ENCODE data around the gene RNF31.

RNF31 gene

DNA sequence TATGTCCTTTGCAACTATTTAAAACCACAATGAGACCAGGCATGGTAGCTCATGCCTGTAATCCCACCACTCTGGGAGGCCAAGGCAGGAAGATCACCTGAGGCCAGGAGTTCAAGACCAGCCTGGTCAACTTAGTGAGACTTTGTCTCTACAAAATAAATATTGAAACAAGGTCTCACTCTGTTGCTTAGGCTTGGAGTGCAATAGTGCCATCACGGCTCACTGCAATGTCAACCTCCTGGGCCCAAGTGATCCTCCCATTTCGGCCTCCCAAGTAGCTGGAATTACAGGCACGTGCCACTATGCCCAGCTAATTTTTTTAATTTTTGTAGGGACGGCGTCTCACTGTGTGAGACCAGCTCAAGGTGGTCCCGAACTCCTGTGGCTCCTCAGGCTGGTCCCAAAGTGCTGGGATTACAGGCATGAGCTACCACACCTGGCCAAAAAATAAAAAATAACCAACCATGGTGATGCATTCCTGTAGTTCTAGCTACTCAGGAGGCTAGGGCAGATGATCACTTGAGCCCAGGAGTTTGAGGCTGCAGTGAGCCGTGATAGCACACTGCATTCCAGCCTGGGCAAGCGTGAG lies 17.8 kb upstream of the RNF31 start:
- Histone ChIP-seq H3K79me2 (ENCODE audit: control insufficient read depth, low read length) (no peaks in the 10 kb centered on the region), H3K27me3 (ENCODE audit: control insufficient read depth, low read length) (no peaks in the 10 kb centered on the region), H3K4me1 (ENCODE audit: control insufficient read depth, low read length) (peaks cover 15% of the 10 kb centered on the region), H3K9me3 (ENCODE audit: control insufficient read depth, insufficient read depth, low read length) (no peaks in the 10 kb centered on the region), H4K20me1 (ENCODE audit: control insufficient read depth, insufficient read depth, low read depth, low read length) (no peaks in the 10 kb centered on the region), H3K4me3 (ENCODE audit: low read length) (no peak overlapping the region), H3K9me2 (replicated peaks; ENCODE audit: control insufficient read depth, low read length) (no peaks in the 10 kb centered on the region), H3F3A (ENCODE audit: control insufficient read depth, insufficient read depth) (peaks cover 11% of the 10 kb centered on the region), H3K36me3 (ENCODE audit: control insufficient read depth, low read length) (no peaks in the 10 kb centered on the region), H3K4me2 (ENCODE audit: low read length) (no peak overlapping the region), H3K27ac (ENCODE audit: low read depth, low read length) (no peak overlapping the region)
- TF ChIP-seq, protein P1, sequence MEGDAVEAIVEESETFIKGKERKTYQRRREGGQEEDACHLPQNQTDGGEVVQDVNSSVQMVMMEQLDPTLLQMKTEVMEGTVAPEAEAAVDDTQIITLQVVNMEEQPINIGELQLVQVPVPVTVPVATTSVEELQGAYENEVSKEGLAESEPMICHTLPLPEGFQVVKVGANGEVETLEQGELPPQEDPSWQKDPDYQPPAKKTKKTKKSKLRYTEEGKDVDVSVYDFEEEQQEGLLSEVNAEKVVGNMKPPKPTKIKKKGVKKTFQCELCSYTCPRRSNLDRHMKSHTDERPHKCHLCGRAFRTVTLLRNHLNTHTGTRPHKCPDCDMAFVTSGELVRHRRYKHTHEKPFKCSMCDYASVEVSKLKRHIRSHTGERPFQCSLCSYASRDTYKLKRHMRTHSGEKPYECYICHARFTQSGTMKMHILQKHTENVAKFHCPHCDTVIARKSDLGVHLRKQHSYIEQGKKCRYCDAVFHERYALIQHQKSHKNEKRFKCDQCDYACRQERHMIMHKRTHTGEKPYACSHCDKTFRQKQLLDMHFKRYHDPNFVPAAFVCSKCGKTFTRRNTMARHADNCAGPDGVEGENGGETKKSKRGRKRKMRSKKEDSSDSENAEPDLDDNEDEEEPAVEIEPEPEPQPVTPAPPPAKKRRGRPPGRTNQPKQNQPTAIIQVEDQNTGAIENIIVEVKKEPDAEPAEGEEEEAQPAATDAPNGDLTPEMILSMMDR (IDR thresholded peaks at IDR 0.05; ENCODE audit: low read depth, low read length, poor library complexity, severe bottlenecking): no peak
- TF ChIP-seq EZH2phosphoT487 (IDR thresholded peaks at IDR 0.05; ENCODE audit: borderline replicate concordance, low read length): no peak

DNA sequence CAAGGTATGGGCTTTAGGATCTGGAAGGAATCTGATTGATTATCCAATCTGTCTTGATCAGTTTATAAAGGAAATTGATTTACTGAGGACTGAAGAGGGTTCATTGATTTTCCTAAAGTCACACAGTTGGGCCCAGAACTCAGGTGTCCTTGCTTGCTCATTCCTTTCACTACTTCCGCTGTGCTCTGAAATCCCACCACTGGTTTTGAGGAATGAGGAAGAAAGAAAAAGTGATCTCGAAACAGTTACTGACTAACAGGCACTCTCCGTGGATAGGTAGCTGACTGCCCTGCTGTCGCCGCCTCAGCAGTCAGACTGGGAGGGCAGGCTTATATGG lies 16.9 kb upstream of the RNF31 start, which contains the start of gene FITM1:
TSS of gene FITM1 (plus strand) at position 280 of the 337 bp plus-strand sequence. CDS start 905 bp downstream, outside the sequence.
- Histone ChIP-seq H3F3A (ENCODE audit: control insufficient read depth, insufficient read depth) (peaks cover 11% of the 10 kb centered on the region), H3K4me2 (ENCODE audit: low read length) (no peak within 1 kb of the TSS), H3K36me3 (ENCODE audit: control insufficient read depth, low read length) (no peaks in the 10 kb centered on the region), H3K27me3 (ENCODE audit: control insufficient read depth, low read length) (no peaks in the 10 kb centered on the region), H3K9me2 (replicated peaks; ENCODE audit: control insufficient read depth, low read length) (no peaks in the 10 kb centered on the region), H3K27ac (ENCODE audit: low read depth, low read length) (no peak within 1 kb of the TSS), H3K4me3 (ENCODE audit: low read length) (no peak within 1 kb of the TSS), H3K9me3 (ENCODE audit: control insufficient read depth, insufficient read depth, low read length) (no peaks in the 10 kb centered on the region), H3K4me1 (ENCODE audit: control insufficient read depth, low read length) (peaks cover 20% of the 10 kb centered on the region), H4K20me1 (ENCODE audit: control insufficient read depth, insufficient read depth, low read depth, low read length) (no peaks in the 10 kb centered on the region), H3K79me2 (ENCODE audit: control insufficient read depth, low read length) (no peaks in the 10 kb centered on the region)
- TF ChIP-seq, protein P1 (IDR thresholded peaks at IDR 0.05; ENCODE audit: low read depth, low read length, poor library complexity, severe bottlenecking): no peak
- TF ChIP-seq EZH2phosphoT487 (IDR thresholded peaks at IDR 0.05; ENCODE audit: borderline replicate concordance, low read length): no peak

DNA sequence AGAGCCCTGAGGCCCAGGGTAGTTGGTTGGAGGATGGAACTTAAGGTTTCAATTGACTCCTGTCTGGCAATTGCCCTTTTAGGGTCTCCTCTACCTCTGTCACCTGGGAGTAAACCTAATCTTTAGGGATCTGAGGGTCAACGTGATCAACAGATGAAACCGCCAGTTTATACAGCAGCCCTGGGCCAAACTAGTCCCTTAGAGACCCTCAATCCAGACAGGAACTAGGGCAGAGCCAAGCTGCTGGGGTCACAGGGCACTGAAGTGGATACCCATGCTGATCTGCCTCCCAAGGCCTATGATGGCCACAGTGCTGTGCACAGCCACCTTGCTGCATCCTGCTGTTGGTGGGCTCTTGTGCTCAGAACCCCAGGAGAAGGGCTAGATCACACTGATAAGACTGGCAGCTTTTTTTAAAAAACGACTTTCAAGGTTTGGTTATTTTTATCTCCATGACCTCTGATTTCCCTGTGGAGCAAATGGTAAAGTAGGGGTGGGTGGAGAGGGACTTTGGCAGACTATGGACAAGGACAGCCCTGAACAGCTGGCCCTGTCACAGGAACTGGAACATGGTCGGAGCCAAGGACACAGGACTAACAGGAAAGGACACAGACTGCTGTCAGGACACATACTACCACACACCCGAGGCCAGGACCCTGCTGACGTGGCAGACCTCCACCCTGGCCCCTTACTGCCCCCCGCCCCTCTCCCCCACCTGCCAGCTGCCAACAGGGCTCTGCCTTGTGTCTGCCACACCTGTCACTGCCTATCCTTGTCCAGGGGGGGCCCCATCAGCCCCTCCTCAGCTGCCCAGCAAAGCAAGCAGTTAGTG lies 16.4 kb upstream of the RNF31 start:
- H3K4me1 ChIP-seq (ENCODE audit: control insufficient read depth, low read length): peaks cover 24% of the 10 kb centered on the region
- no peaks in the 10 kb centered on the region for H3K9me3 ChIP-seq (ENCODE audit: control insufficient read depth, insufficient read depth, low read length)
- H3K79me2 ChIP-seq (ENCODE audit: control insufficient read depth, low read length): no peaks in the 10 kb centered on the region
- no peak overlapping the region for H3K4me3 ChIP-seq (ENCODE audit: low read length)
- no peaks in the 10 kb centered on the region for H3K36me3 ChIP-seq (ENCODE audit: control insufficient read depth, low read length)
- peaks cover 11% of the 10 kb centered on the region for H3F3A ChIP-seq (ENCODE audit: control insufficient read depth, insufficient read depth)
- no peak overlapping the region for H3K27ac ChIP-seq (ENCODE audit: low read depth, low read length)
- H4K20me1 ChIP-seq (ENCODE audit: control insufficient read depth, insufficient read depth, low read depth, low read length): no peaks in the 10 kb centered on the region
- no peak overlapping the region for H3K4me2 ChIP-seq (ENCODE audit: low read length)
- TF ChIP-seq, protein P1 (IDR thresholded peaks at IDR 0.05; ENCODE audit: low read depth, low read length, poor library complexity, severe bottlenecking): no peak
- TF ChIP-seq EZH2phosphoT487 (IDR thresholded peaks at IDR 0.05; ENCODE audit: borderline replicate concordance, low read length): no peak
- H3K27me3 ChIP-seq (ENCODE audit: control insufficient read depth, low read length): no peaks in the 10 kb centered on the region
- no peaks in the 10 kb centered on the region for H3K9me2 ChIP-seq (replicated peaks; ENCODE audit: control insufficient read depth, low read length)
